Putamen (tissue), 1 donor: Measurements from ENCODE around the gene RPE.

ENCODE experiments used
- DNase-seq: peaks from one replicate; pipeline ENCODE4 v3.0.0-alpha.2; 2016; ENCODE audit warnings: low spot score

RPE gene

GRCh38 chr2:210000464-210001324 lies 1.7 kb upstream of the RPE start:
- no peak for DNase-seq

GRCh38 chr2:210003359-210003758 lies 921 bp downstream of the RPE start:
- no peak for DNase-seq

- DNase-seq: no peak
These were observed 2.4 kb downstream of the RPE start for GRCh38 chr2:210004881-210005280.

- peak; percentile 77 for DNase-seq
These were observed 5.5 kb downstream of the RPE start for GRCh38 chr2:210007895-210008294.

- no peak for DNase-seq
These were observed 6.7 kb downstream of the RPE start for GRCh38 chr2:210009126-210009525.

- no peak for DNase-seq
These were observed 7.5 kb downstream of the RPE start for GRCh38 chr2:210009896-210010295.

GRCh38 chr2:210020138-210020537 lies 17.7 kb downstream of the RPE start:
- DNase-seq: no peak

- DNase-seq: no peak
These were observed 20.4 kb downstream of the RPE start for GRCh38 chr2:210022824-210023223.

GRCh38 chr2:210027608-210028007 lies 25.2 kb downstream of the RPE start:
- DNase-seq: no peak

- DNase-seq: no peak
These were observed 25.7 kb downstream of the RPE start for GRCh38 chr2:210028178-210028577.

- no peak for DNase-seq
These were observed 31.7 kb downstream of the RPE start for GRCh38 chr2:210034087-210034683.

- DNase-seq: no peak
These were observed 33.2 kb downstream of the RPE start for GRCh38 chr2:210035679-210036078.

- no peak for DNase-seq
These were observed 35.6 kb downstream of the RPE start for GRCh38 chr2:210038078-210038477.

- no peak for DNase-seq
These were observed 44.5 kb downstream of the RPE start for GRCh38 chr2:210046851-210047500.

- DNase-seq: no peak
These were observed 47.4 kb downstream of the RPE start for GRCh38 chr2:210049831-210050230.

- no peak for DNase-seq
These were observed 48.4 kb downstream of the RPE start for GRCh38 chr2:210050885-210051284.

GRCh38 chr2:210054696-210055095 lies 52.3 kb downstream of the RPE start:
- no peak for DNase-seq

- no peak for DNase-seq
These were observed 53.4 kb downstream of the RPE start for GRCh38 chr2:210055825-210056224.

- DNase-seq: no peak
These were observed 60.9 kb downstream of the RPE start for GRCh38 chr2:210063306-210063705.
